ENCODE results near the gene PXK.

PXK gene

DNA sequence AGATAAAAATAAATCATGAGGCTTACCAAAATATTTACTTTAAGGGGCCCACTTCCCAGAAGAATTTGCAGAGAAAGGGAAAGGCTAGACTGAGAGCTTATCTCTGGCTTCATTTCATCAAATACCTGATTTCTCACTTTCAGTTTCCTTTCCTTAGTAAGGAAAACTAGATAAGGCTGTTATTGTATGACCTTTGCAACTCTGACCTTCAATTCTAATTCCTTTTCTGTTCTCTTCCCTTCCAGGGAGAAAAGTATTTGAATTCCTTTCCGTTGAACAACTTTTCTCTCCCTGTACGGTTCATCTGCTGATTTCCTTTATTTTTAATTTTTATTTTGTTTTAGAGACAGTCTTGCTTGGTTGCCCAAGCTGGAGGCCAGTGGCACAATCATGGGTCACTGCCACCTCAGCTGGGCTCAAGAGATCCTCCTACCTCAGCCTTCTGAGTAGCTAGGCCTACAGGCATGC lies 7.1 kb upstream of the PXK start:
- ChIA-PET POLR2A (no interaction called here), CTCF (interaction anchor here (0.5 to 3.2 kb wide), 4 partner anchors 19 to 167 kb away, joined by 5 to 14 read pairs (median 6); partner anchors contain the start of genes HTD2 and RPP14)
- Histone ChIP-seq H3K36me3 (ENCODE audit: control insufficient read depth in 2 of 2, insufficient read depth in 1 of 2, low read length in 2 of 2) (peaks cover 0 to 7% of the 10 kb centered on the region in 2 experiments; a peak in 2 of 3 replicates), H3K27ac (ENCODE audit: extremely low read depth, low read depth, low read length) (no peak overlapping the region), H3K9me3 (ENCODE audit: control insufficient read depth, insufficient read depth, low read depth, low read length) (no peaks in the 10 kb centered on the region), H3K4me1 (ENCODE audit: control insufficient read depth, insufficient read depth, low read length) (0 out of 2 replicates have a peak, but pooled peaks cover 5% of the 10 kb centered on the region), H3K4me3 (ENCODE audit: low read depth, low read length) (no peak overlapping the region)
- TF ChIP-seq, protein P1, sequence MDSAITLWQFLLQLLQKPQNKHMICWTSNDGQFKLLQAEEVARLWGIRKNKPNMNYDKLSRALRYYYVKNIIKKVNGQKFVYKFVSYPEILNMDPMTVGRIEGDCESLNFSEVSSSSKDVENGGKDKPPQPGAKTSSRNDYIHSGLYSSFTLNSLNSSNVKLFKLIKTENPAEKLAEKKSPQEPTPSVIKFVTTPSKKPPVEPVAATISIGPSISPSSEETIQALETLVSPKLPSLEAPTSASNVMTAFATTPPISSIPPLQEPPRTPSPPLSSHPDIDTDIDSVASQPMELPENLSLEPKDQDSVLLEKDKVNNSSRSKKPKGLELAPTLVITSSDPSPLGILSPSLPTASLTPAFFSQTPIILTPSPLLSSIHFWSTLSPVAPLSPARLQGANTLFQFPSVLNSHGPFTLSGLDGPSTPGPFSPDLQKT (IDR thresholded peaks at IDR 0.05; ENCODE audit: borderline replicate concordance, low read depth, low read length) = no peak
- TF ChIP-seq, protein P2, sequence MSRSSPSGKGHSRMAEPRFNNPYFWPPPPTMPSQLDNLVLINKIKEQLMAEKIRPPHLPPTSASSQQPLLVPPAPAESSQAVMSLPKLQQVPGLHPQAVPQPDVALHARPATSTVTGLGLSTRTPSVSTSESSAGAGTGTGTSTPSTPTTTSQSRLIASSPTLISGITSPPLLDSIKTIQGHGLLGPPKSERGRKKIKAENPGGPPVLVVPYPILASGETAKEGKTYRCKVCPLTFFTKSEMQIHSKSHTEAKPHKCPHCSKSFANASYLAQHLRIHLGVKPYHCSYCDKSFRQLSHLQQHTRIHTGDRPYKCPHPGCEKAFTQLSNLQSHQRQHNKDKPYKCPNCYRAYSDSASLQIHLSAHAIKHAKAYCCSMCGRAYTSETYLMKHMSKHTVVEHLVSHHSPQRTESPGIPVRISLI (tag by site-specific recombination; IDR thresholded peaks at IDR 0.05) = no peak
- TF ChIP-seq ZNF292 (tag by site-specific recombination; IDR thresholded peaks at IDR 0.05; ENCODE audit: borderline replicate concordance, low read depth) (no peak), ZNF394 (tag by site-specific recombination; IDR thresholded peaks at IDR 0.05; ENCODE audit: borderline replicate concordance) (no peak), PRDM1 (tag by site-specific recombination; IDR thresholded peaks at IDR 0.05) (peak; percentile 39; the same call in 1 of the 2 replicates), ZNF366 (tag by site-specific recombination; conservative IDR thresholded peaks at IDR 0.05) (no peak), ZNF555 (tag by site-specific recombination; conservative IDR thresholded peaks at IDR 0.05) (no peak)

DNA sequence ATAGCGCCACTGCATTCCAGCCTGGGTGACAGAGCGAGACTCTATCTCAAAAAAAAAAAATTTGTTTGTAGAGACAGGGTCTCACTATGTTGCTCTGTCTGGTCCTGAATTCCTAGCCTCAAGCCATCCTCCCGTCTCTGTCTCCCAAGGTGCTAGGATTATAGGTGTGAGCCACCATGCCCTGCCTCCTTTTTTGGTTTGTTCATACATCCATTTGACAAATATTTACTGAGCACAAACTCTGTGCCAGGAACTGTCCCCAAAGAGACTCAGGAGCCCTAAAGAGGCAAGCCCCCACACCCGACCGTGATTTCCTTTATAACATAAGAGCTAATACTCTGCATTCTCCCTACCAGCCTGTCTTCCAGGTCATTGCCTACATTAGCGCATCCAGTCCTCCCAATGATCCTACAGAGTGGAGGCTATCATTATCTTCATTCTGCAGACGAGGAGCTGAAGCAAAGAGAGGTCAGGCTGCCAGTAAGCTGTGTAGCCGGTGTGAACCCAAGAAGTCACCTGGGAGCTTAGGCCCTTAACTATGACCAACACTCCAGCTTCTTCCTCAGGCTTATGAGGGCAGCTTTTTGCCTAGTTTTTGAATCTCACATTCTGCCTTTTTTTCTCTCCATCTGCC lies 6.3 kb upstream of the PXK start:
- no peak overlapping the region for H3K4me3 ChIP-seq (ENCODE audit: low read depth, low read length)
- POLR2A ChIA-PET = no interaction called here
- no peak overlapping the region for H3K27ac ChIP-seq (ENCODE audit: extremely low read depth, low read depth, low read length)
- CTCF ChIA-PET = interaction anchor here (1.2 to 3.2 kb wide), 3 partner anchors 20 to 138 kb away, joined by 3 to 14 read pairs (median 6); partner anchors contain the start of genes HTD2 and RPP14
- H3K9me3 ChIP-seq (ENCODE audit: control insufficient read depth, insufficient read depth, low read depth, low read length) = no peaks in the 10 kb centered on the region
- 0 out of 2 replicates have a peak, but pooled peaks cover 5% of the 10 kb centered on the region for H3K4me1 ChIP-seq (ENCODE audit: control insufficient read depth, insufficient read depth, low read length)
- TF ChIP-seq, protein P3, sequence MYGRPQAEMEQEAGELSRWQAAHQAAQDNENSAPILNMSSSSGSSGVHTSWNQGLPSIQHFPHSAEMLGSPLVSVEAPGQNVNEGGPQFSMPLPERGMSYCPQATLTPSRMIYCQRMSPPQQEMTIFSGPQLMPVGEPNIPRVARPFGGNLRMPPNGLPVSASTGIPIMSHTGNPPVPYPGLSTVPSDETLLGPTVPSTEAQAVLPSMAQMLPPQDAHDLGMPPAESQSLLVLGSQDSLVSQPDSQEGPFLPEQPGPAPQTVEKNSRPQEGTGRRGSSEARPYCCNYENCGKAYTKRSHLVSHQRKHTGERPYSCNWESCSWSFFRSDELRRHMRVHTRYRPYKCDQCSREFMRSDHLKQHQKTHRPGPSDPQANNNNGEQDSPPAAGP (tag by site-specific recombination; IDR thresholded peaks at IDR 0.05) = no peak
- 0 out of 2 replicates have a peak, but pooled peaks have one; percentile 27 for TF ChIP-seq ZBTB17 (tag by site-specific recombination; IDR thresholded peaks at IDR 0.05)
- TF ChIP-seq SP7 (tag by site-specific recombination; IDR thresholded peaks at IDR 0.05) = peak; percentile 41
- TF ChIP-seq, protein P4, sequence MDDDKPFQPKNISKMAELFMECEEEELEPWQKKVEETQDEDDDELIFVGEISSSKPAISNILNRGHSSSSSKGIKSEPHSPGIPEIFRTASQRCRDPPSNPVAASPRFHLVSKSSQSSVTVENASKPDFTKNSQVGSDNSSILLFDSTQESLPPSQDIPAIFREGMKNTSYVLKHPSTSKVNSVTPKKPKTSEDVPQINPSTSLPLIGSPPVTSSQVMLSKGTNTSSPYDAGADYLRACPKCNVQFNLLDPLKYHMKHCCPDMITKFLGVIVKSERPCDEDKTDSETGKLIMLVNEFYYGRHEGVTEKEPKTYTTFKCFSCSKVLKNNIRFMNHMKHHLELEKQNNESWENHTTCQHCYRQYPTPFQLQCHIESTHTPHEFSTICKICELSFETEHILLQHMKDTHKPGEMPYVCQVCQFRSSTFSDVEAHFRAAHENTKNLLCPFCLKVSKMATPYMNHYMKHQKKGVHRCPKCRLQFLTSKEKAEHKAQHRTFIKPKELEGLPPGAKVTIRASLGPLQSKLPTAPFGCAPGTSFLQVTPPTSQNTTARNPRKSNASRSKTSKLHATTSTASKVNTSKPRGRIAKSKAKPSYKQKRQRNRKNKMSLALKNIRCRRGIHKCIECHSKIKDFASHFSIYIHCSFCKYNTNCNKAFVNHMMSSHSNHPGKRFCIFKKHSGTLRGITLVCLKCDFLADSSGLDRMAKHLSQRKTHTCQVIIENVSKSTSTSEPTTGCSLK (tag by site-specific recombination; IDR thresholded peaks at IDR 0.05) = no peak
- TF ChIP-seq, protein P5, sequence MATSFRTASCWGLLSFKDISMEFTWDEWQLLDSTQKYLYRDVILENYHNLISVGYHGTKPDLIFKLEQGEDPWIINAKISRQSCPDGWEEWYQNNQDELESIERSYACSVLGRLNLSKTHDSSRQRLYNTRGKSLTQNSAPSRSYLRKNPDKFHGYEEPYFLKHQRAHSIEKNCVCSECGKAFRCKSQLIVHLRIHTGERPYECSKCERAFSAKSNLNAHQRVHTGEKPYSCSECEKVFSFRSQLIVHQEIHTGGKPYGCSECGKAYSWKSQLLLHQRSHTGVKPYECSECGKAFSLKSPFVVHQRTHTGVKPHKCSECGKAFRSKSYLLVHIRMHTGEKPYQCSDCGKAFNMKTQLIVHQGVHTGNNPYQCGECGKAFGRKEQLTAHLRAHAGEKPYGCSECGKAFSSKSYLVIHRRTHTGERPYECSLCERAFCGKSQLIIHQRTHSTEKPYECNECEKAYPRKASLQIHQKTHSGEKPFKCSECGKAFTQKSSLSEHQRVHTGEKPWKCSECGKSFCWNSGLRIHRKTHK (tag by site-specific recombination; IDR thresholded peaks at IDR 0.05) = no peak
- TF ChIP-seq ZNF473 (tag by site-specific recombination; IDR thresholded peaks at IDR 0.05) = no peak
- TF ChIP-seq, protein P6, sequence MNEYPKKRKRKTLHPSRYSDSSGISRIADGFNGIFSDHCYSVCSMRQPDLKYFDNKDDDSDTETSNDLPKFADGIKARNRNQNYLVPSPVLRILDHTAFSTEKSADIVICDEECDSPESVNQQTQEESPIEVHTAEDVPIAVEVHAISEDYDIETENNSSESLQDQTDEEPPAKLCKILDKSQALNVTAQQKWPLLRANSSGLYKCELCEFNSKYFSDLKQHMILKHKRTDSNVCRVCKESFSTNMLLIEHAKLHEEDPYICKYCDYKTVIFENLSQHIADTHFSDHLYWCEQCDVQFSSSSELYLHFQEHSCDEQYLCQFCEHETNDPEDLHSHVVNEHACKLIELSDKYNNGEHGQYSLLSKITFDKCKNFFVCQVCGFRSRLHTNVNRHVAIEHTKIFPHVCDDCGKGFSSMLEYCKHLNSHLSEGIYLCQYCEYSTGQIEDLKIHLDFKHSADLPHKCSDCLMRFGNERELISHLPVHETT (tag by site-specific recombination; IDR thresholded peaks at IDR 0.05) = no peak
- no peak for TF ChIP-seq IKZF3 (tag by site-specific recombination; IDR thresholded peaks at IDR 0.05)
- TF ChIP-seq OVOL3 (tag by site-specific recombination; IDR thresholded peaks at IDR 0.05) = no peak
- TF ChIP-seq ZNF121 (tag by site-specific recombination; IDR thresholded peaks at IDR 0.05) = no peak
- peaks cover 0 to 4% of the 10 kb centered on the region in 2 experiments; a peak in 1 of 3 replicates for H3K36me3 ChIP-seq (ENCODE audit: control insufficient read depth in 2 of 2, insufficient read depth in 1 of 2, low read length in 2 of 2)

Measured in HEK293 (cell line).